NCI-H510A treated with DMSO at 0.1 percent for 48 hours (cell line): Measurements from ENCODE around the gene SLC35F1.
A peak's percentile ranks its signal among the peaks of the same experiment; 100 is the strongest.

Experiments used
- DNase-seq: peaks from one replicate; lab custom pipeline; 2025; lab: John Stamatoyannopoulos, UW

The SLC35F1 gene

GRCh38 chr6:118123503-118124037 is 216.5 kb downstream of the SLC35F1 start:
- DNase-seq: no peak

- no peak for DNase-seq
Measured at GRCh38 chr6:118124851-118125250, 217.8 kb downstream of the SLC35F1 start.

GRCh38 chr6:118128755-118129154 is 221.7 kb downstream of the SLC35F1 start:
- no peak for DNase-seq

GRCh38 chr6:118134206-118134605 is 227.1 kb downstream of the SLC35F1 start:
- peak; percentile 19 for DNase-seq

- no peak for DNase-seq
Measured at GRCh38 chr6:118134736-118135135, 227.7 kb downstream of the SLC35F1 start.

GRCh38 chr6:118135371-118135770 is 228.3 kb downstream of the SLC35F1 start:
- DNase-seq: peak; percentile 11

- no peak for DNase-seq
Measured at GRCh38 chr6:118141211-118141610, 234.1 kb downstream of the SLC35F1 start.

GRCh38 chr6:118146584-118146983 is 239.5 kb downstream of the SLC35F1 start:
- no peak for DNase-seq

GRCh38 chr6:118147511-118147910 is 240.4 kb downstream of the SLC35F1 start:
- DNase-seq: no peak

GRCh38 chr6:118148561-118148960 is 241.5 kb downstream of the SLC35F1 start:
- no peak for DNase-seq

GRCh38 chr6:118152524-118152923 is 245.5 kb downstream of the SLC35F1 start:
- no peak for DNase-seq

- DNase-seq: no peak
Measured at GRCh38 chr6:118161343-118161742, 254.3 kb downstream of the SLC35F1 start.

- DNase-seq: no peak
Measured at GRCh38 chr6:118163542-118163941, 256.5 kb downstream of the SLC35F1 start.

- DNase-seq: no peak
Measured at GRCh38 chr6:118165500-118165899, 258.4 kb downstream of the SLC35F1 start.

- DNase-seq: no peak
Measured at GRCh38 chr6:118168421-118168820, 261.4 kb downstream of the SLC35F1 start.

GRCh38 chr6:118171852-118172251 is 264.8 kb downstream of the SLC35F1 start:
- no peak for DNase-seq

- DNase-seq: no peak
Measured at GRCh38 chr6:118174071-118174470, 267.0 kb downstream of the SLC35F1 start.

GRCh38 chr6:118177720-118178119 is 270.7 kb downstream of the SLC35F1 start:
- no peak for DNase-seq

GRCh38 chr6:118179048-118179447 is 272.0 kb downstream of the SLC35F1 start:
- DNase-seq: no peak

GRCh38 chr6:118186672-118187567 is 279.9 kb downstream of the SLC35F1 start:
- no peak for DNase-seq

GRCh38 chr6:118187568-118188164 is 280.6 kb downstream of the SLC35F1 start:
- no peak for DNase-seq

- no peak for DNase-seq
Measured at GRCh38 chr6:118188561-118188960, 281.5 kb downstream of the SLC35F1 start.

GRCh38 chr6:118197539-118197938 is 290.5 kb downstream of the SLC35F1 start:
- no peak for DNase-seq
